BJ (cell line): ENCODE measurements around the gene MED13L. TPM values are rescaled to one million over a fixed set of nuclear protein-coding genes. Genes with fewer than 3 reads are reported as not detected.

Experiments
- CTCF ChIA-PET: fragments of 350-600 bp; formaldehyde crosslinking; extraction: SDS; loops from one replicate; lab custom pipeline; 2021; ENCODE audit warnings: antibody characterized with exemption, inconsistent platforms; lab: Yijun Ruan, JAX
- POLR2A ChIA-PET: fragments of 300-600 bp; sonication (Branson Sonifier 250); formaldehyde crosslinking; extraction: SDS; loops from one replicate; lab custom pipeline; 2021; ENCODE audit warnings: antibody characterized with exemption; lab: Charles Lee
- DNase-seq: peaks from one replicate; pipeline ENCODE4 v3.0.0-alpha.2; 2011; ENCODE audit warnings: low read depth
- H3K27me3 ChIP-seq: 2 replicates; pipeline ENCODE4 v1.6.0; 2011; ENCODE audit warnings: low read length; ENCODE audit not compliant: control insufficient read depth, insufficient read depth
- H3K36me3 ChIP-seq: 2 replicates; pipeline ENCODE4 v1.5.1; 2011; ENCODE audit warnings: low read length; ENCODE audit not compliant: control insufficient read depth, insufficient read depth
- H3K4me3 ChIP-seq: 2 replicates; pipeline ENCODE4 v1.5.1; 2011; ENCODE audit warnings: low read depth, mild to moderate bottlenecking, control low read depth, low read length
- polyA plus RNA-seq: library from polyadenylated mRNA; depleted of rRNA; stranded (reverse); fragments of >200 nt; gene quantifications from 2 replicates; pipeline ENCODE4 v1.2.3, GENCODE V29; 2011
- TF ChIP-seq, protein P1 (sequence below): IDR thresholded peaks from 2 replicates; pipeline ENCODE4 v1.5.1; 2011; ENCODE audit warnings: low read depth, mild to moderate bottlenecking, control low read depth, inconsistent platforms, low read length, moderate library complexity; ENCODE audit not compliant: insufficient read depth

MED13L gene
- polyA plus RNA-seq, 1 experiment, result 43.7 TPM

DNA sequence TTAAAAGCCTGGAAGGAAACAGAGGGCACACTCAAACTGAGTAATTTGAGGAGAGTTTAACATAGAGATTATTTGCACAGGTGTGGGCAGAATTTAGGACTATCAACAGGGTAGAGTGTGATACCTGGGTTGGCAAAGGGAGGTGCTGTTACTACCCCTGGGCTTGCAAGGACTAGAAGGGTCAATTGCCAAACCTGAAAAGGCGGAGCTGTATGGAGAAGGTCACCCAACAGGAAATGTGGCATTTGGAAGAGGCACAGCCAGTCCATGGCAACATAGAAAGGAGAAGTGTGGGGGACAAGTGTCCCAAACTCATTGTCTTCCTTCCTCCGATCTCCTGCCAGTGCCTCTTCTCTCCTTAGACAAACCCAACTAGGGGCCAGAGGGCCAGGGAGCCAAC, 21.6 kb upstream of the MED13L start:
- TF ChIP-seq, protein P1, sequence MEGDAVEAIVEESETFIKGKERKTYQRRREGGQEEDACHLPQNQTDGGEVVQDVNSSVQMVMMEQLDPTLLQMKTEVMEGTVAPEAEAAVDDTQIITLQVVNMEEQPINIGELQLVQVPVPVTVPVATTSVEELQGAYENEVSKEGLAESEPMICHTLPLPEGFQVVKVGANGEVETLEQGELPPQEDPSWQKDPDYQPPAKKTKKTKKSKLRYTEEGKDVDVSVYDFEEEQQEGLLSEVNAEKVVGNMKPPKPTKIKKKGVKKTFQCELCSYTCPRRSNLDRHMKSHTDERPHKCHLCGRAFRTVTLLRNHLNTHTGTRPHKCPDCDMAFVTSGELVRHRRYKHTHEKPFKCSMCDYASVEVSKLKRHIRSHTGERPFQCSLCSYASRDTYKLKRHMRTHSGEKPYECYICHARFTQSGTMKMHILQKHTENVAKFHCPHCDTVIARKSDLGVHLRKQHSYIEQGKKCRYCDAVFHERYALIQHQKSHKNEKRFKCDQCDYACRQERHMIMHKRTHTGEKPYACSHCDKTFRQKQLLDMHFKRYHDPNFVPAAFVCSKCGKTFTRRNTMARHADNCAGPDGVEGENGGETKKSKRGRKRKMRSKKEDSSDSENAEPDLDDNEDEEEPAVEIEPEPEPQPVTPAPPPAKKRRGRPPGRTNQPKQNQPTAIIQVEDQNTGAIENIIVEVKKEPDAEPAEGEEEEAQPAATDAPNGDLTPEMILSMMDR, result no peak
- ChIA-PET POLR2A (no interaction called here), CTCF (no interaction called here)
- no peak for DNase-seq
- no peaks in the 10 kb centered on the region for H3K27me3 ChIP-seq
- H3K36me3 ChIP-seq, result no peaks in the 10 kb centered on the region
- no peak overlapping the region for H3K4me3 ChIP-seq

- CTCF ChIA-PET, result interaction anchor here (0.6 kb wide), 1 partner anchor 506 kb away, joined by 4 read pairs; no protein-coding TSS in a partner anchor
- no peaks in the 10 kb centered on the region for H3K27me3 ChIP-seq
- TF ChIP-seq, protein P1, result no peak
- DNase-seq, result no peak
- POLR2A ChIA-PET, result no interaction called here
- H3K4me3 ChIP-seq, result no peak overlapping the region
- no peaks in the 10 kb centered on the region for H3K36me3 ChIP-seq
Measured at GRCh38 chr12:116298578-116298977, 21.1 kb upstream of the MED13L start.

DNA sequence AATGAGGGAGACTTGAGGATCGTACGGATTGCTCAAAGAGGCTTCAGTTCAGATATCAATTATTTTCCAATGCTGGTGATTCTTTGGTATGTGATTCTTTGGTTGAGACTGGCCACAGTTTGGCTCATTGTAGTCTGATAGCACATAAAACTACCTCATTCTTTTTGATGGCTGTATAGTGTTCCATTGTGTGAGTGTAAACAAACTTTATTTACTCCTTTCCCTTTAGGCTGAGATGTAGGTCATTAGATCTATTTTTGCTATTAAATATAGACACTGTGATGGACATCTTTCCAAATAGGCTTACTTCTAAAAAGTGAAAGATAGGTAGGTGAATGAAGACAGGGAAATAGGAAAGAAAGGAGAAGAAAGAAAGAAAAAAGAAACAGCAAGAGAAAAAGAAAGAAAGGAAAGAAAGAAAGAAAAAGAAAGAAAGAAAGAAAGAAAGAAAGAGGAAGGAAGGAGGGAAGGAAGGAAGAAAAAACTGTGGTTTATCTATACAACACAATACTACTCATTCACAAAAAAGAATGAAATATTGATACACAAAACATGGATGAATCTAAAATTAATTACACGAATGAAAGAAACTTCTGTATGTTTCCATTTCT, 19.8 kb upstream of the MED13L start:
- POLR2A ChIA-PET, result no interaction called here
- TF ChIP-seq, protein P1, result no peak
- DNase-seq, result no peak
- no peak overlapping the region for H3K4me3 ChIP-seq
- no peaks in the 10 kb centered on the region for H3K36me3 ChIP-seq
- CTCF ChIA-PET, result interaction anchor here (0.6 kb wide), 1 partner anchor 18 kb away, joined by 3 read pairs; no protein-coding TSS in a partner anchor
- H3K27me3 ChIP-seq, result no peaks in the 10 kb centered on the region

DNA sequence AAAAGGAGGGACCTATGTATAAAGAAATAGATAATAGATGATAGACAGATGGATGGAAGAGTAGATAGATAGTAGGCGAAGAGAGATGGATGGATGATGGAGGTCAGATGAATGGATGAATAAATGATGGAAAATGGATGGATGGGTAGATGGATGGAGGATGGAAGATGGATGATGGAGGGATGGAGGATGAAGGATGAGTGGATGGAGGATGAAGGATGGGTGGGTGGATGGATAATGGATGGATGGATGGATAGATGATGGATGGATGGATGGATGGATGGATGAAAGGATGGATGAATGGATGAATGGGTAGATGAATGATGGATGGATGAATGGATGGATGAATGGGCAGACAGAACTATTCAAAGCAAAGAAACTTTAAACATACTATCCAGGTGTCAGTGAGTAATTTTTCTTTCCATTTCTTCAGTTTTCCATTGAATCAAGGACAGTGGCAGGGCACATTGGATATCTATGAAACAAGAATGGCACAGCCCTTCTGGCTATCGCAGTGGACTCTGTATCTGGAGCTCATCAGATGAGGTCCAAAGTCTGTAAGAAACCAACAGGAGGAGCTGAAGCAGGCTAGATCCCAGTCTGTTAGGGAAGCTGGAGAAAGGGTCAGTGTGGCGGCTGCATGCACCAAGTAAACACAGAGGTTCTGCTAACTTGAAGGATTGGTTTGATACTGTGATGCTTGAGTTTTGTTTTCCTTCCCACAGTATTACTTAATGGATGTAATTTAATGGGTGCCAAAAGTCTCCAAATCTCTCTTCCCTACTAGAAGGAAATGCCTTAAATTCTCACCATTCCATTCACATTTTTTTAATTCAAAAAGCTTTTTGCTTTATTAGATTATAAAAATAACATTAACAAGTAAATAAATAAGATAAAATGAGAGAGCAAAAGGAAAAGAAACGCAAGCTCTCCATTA, 18.1 kb upstream of the MED13L start:
- Histone ChIP-seq H3K4me3 (no peak overlapping the region), H3K36me3 (no peaks in the 10 kb centered on the region), H3K27me3 (no peaks in the 10 kb centered on the region)
- TF ChIP-seq, protein P1, result no peak
- CTCF ChIA-PET, result interaction anchor here (0.7 to 1.2 kb wide), 3 partner anchors 9 to 107 kb away, joined by 3 to 4 read pairs (median 4); no protein-coding TSS in a partner anchor
- peak; percentile 51 for DNase-seq
- POLR2A ChIA-PET, result no interaction called here
